Hair follicular keratinocyte (primary cell): ENCODE results near the gene BOLL. TPM values are rescaled to one million over a fixed set of nuclear protein-coding genes. Genes with fewer than 3 reads are reported as not detected.

Source experiments
- total RNA-seq: library from RNA; depleted of rRNA; stranded (reverse); fragments of >200 nt; gene quantifications from 2 replicates; pipeline ENCODE4 v1.2.3, GENCODE V29; 2015

The BOLL gene, protein sequence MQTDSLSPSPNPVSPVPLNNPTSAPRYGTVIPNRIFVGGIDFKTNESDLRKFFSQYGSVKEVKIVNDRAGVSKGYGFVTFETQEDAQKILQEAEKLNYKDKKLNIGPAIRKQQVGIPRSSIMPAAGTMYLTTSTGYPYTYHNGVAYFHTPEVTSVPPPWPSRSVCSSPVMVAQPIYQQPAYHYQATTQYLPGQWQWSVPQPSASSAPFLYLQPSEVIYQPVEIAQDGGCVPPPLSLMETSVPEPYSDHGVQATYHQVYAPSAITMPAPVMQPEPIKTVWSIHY
- total RNA-seq, result not detected in 2 replicates

GRCh38 chr2:197784956-197785941 is at the start of gene BOLL:
TSS of gene BOLL (minus strand) at chr2:197785319. CDS start at chr2:197781850, 3,469 bp downstream.

DNA sequence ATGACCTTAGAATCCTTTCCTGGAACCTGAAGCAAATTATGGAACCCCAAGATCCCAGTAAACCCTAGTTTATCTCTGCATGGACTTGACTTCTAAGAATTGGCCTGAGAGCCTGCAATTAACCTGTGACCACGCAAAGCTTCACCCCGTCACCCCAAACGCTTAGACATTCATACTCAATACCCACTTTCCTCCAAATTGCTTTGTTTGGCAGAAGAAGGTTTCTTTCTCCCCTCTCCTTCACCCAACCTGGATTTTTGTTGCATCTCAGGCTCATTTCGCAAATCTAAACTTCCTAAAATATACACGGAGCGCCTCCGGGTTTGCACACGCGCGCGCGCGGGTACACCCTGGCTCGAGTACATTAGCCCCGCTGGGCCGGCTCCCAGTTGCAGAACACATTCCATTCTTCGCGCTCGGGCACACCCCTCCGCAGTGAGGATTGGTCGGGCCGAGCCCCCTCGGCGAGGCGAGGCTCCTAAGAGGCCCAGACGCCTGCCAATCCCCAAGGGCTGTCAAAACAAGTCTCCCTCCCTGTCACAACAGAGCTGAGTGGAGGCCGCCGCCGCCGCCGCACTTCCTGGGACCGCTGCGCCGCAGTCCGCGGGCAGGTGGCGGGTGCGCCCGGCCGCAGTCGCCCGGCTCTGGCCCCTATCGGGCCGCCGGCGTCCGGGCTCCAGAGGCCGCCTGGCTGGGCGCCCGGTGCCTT is 19.1 kb upstream of the BOLL start, which contains the start of gene PLCL1:
Gene PLCL1, plus strand, starts transcription at position 545 of the 709 bp plus-strand sequence.

DNA sequence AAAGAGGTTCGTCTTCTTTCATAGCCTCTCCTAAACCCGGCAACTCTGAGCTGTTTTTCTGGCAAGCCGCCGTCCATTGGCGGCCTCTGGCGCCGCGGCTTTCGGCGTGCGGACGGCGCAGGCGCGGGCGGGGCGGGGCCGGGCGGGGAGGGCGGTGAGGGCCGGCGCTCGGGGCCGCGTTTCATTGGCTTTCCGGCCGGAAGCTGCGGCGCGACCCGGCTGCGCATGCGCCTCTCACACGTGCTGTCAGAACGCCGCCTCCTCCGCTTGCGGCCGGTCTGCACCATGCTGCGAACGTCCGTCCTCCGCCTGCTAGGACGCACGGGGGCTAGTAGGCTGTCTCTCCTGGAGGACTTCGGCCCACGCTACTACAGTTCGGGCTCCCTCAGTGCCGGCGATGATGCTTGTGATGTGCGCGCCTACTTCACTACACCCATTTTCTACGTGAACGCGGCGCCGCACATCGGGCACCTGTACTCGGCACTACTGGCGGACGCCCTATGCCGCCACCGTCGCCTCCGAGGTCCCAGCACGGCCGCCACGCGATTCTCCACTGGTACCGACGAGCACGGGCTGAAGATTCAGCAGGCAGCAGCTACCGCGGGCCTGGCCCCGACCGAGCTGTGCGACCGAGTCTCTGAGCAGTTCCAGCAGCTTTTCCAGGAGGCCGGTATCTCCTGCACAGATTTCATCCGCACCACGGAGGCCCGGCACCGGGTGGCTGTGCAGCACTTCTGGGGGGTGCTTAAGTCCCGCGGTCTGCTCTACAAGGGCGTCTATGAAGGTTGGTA is 79.8 kb downstream of the BOLL start, which contains the start of gene MARS2:
Gene MARS2, plus strand, starts transcription at position 249 of the 791 bp plus-strand sequence. Its CDS starts 37 bp downstream, at position 286.

Other genes with a start within 250 kb of the BOLL start
- gene RFTN2, start 109.7 kb downstream of the BOLL start, total RNA-seq, result not detected in 2 replicates
- 9.2 and 11.4 TPM in 2 replicates for gene MARS2, start 80.0 kb downstream of the BOLL start, total RNA-seq
- gene PLCL1, start 19.3 kb upstream of the BOLL start, total RNA-seq, result not detected in 2 replicates